Measurements from ENCODE around the gene OLFM3.

Gene OLFM3

GRCh38 chr1:101852936-101853335, 143.8 kb downstream of the OLFM3 start:
- DNase-seq (ENCODE audit: low read depth in 1 of 2, low spot score in 1 of 2), result no peak

- no peak for DNase-seq (ENCODE audit: low read depth in 1 of 2, low spot score in 1 of 2)
These were observed 147.4 kb downstream of the OLFM3 start for GRCh38 chr1:101849356-101849755.

GRCh38 chr1:101847626-101848025, 149.1 kb downstream of the OLFM3 start:
- no peak for DNase-seq (ENCODE audit: low read depth in 1 of 2, low spot score in 1 of 2)

GRCh38 chr1:101846820-101847219, 149.9 kb downstream of the OLFM3 start:
- DNase-seq (ENCODE audit: low read depth in 1 of 2, low spot score in 1 of 2), result no peak

GRCh38 chr1:101843160-101843559, 153.6 kb downstream of the OLFM3 start:
- no peak for DNase-seq (ENCODE audit: low read depth in 1 of 2, low spot score in 1 of 2)

GRCh38 chr1:101841824-101842223, 154.9 kb downstream of the OLFM3 start:
- DNase-seq (ENCODE audit: low read depth in 1 of 2, low spot score in 1 of 2), result no peak

GRCh38 chr1:101835988-101836387, 160.7 kb downstream of the OLFM3 start:
- DNase-seq (ENCODE audit: low read depth in 1 of 2, low spot score in 1 of 2), result no peak

- no peak for DNase-seq (ENCODE audit: low read depth in 1 of 2, low spot score in 1 of 2)
These were observed 163.4 kb downstream of the OLFM3 start for GRCh38 chr1:101833312-101833711.

- no peak for DNase-seq (ENCODE audit: low read depth in 1 of 2, low spot score in 1 of 2)
These were observed 170.3 kb downstream of the OLFM3 start for GRCh38 chr1:101826416-101826815.

- DNase-seq (ENCODE audit: low read depth in 1 of 2, low spot score in 1 of 2), result no peak
These were observed 176.7 kb downstream of the OLFM3 start for GRCh38 chr1:101820071-101820470.

GRCh38 chr1:101816262-101816661, 180.5 kb downstream of the OLFM3 start:
- no peak for DNase-seq (ENCODE audit: low read depth in 1 of 2, low spot score in 1 of 2)

- DNase-seq (ENCODE audit: low read depth in 1 of 2, low spot score in 1 of 2), result no peak
These were observed 198.3 kb downstream of the OLFM3 start for GRCh38 chr1:101798417-101798816.

- no peak for DNase-seq (ENCODE audit: low read depth in 1 of 2, low spot score in 1 of 2)
These were observed 199.0 kb downstream of the OLFM3 start for GRCh38 chr1:101797722-101798121.

- DNase-seq (ENCODE audit: low read depth in 1 of 2, low spot score in 1 of 2), result no peak
These were observed 215.4 kb downstream of the OLFM3 start for GRCh38 chr1:101781201-101781831.

GRCh38 chr1:101769520-101769919, 227.2 kb downstream of the OLFM3 start:
- DNase-seq (ENCODE audit: low read depth in 1 of 2, low spot score in 1 of 2), result no peak

- no peak for DNase-seq (ENCODE audit: low read depth in 1 of 2, low spot score in 1 of 2)
These were observed 238.7 kb downstream of the OLFM3 start for GRCh38 chr1:101757985-101758384.

GRCh38 chr1:101756411-101756810, 240.3 kb downstream of the OLFM3 start:
- no peak for DNase-seq (ENCODE audit: low read depth in 1 of 2, low spot score in 1 of 2)
